Islet precursor cell (in vitro differentiated cells): ENCODE data around the gene TIMM22.
A peak's percentile ranks its signal among the peaks of the same experiment; 100 is the strongest.
"Not testable (repeated sequence)": the region's sequence is repeated elsewhere in the genome, so short reads cannot be mapped to it uniquely, and the experiment has no call there.

ENCODE experiments used
- DNase-seq: peaks from one replicate; pipeline ENCODE4 v3.0.0-alpha.2; 2018

TIMM22 gene

DNA sequence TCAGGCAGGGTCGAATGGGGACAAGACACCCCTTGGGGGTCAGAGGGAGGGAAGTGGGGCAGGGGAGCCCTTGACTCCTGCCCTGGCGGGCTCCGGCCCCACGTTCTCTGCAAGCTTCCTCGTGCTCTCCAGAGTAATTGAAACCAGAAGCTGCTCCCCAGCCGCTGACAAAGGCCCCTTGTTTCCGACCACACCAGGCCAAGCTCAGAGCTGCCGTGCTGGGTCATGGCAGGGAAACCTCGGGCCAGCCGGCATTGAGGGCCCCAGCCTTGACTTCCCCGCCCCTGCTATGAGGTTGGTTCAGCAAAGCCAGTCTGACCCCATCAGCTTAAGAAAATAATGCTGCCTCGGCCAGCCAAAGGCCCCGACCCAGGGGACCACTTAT, 43.3 kb downstream of the TIMM22 start:
- DNase-seq, result peak; percentile 81

DNA sequence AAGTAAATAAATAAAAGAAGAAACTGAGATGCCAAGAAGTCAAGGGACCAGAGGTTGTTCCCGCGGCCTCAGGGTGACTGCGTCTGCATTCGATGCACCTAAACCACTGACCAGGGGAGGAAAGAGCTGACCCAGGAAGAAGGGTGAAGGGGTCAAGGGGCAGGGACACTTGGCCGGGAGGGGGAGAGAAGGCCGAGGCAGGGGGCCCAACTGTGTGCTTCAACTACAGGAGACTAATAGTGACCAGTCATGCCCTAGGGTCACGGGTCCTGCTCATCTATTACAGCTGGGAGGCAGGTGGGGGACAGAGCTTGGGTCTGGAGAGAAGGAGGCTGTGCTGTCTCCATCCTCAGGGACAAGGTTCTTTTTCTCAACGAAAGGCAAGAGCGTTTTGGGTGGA, 44.8 kb downstream of the TIMM22 start:
- no peak for DNase-seq

DNA sequence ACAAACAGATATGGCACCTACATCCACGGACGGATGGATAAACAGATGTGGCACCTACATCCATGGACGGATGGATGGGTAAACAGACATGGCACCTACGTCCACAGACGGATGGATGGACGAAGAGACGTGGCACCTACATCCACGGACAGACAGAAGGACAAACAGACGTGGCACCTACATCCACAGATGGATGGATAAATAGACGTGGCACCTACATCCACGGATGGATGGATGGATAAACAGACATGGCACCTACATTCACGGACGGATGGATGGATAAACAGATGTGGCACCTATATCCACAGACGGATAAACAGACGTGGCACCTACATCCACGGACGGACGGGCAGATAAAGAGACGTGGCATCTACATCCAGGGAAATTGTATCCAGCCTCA, 45.6 kb downstream of the TIMM22 start:
- DNase-seq, result no peak

DNA sequence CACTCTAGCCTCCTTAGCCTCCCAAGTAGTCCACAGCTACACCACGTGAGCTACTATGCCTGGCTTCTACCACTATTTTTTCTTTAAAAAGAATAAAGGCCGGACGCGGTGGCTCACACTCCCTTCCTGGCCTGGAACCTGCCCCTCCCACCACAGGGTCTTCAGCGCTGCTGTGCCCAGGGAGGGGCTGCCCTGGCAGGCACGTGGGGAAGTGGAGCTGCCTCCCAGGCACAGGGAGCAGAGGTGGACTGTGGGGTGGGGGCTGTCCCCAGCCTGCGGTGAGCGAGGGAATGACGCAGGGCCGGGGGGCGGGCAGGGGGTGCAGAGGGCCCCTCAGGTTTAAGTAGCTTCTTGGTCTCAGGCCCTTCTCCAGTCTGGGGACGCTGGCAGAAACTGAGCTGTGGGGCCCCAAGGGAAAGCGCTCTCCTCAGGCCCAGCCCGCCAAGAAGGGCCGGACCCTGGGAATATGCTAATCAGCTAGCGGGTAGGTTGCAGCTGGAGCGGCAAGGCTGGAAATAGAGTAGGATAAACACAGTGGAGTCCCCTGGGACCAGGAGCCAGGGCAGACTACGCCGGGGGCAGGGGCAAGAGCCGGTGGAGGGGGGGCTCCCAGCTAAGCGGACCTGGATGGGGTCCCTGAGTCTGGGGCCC, 46.8 kb downstream of the TIMM22 start:
- no peak for DNase-seq

DNA sequence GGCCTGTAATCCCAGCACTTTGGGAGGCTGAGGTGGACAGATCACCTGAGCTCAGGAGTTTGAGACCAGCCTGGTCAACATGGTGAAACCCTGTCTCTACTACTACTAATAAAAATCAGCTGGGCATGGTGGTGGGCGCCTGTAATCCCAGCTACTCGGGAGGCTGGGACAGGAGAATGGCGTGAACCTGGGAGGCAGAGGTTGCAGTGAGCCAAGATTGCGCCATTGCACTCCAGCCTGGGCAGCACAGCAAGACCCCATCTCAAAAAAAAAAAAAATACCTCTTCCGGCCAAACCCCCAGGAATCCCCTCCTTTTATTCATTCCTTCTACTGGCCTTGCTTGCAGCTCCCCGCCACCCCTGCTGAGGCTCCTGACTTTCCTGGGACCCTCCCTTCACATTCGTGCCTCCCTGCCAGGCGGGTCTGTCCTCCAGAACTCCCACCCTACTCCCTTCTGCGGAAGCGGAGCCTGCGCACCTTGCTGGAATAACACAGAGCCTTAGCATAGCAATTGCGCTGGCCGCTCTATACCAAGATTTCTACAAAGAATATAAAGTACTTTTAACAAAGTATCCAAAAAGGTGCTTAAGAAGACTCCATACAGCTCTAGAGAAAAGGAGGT, 47.6 kb downstream of the TIMM22 start:
- DNase-seq, result not testable (repeated sequence)

DNA sequence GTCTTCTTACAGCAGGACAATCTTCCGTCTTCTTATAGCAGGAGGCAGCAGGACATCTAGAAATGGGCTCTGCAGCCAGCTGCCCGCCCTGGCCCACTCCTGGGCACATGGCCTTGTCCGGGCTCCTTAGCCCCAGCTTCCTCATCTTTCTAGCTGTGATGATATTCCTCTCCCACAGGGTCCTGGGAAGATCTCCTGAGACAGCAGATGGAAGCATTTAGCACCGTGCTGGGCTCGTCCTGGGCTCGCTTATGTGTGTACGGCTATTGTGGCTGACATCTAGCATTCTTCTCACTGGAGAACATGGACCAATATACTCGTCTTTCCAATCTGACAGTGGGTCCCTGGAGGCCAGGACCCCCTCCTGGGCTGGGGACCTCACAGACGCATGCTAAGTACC, 48.5 kb downstream of the TIMM22 start:
- no peak for DNase-seq

DNA sequence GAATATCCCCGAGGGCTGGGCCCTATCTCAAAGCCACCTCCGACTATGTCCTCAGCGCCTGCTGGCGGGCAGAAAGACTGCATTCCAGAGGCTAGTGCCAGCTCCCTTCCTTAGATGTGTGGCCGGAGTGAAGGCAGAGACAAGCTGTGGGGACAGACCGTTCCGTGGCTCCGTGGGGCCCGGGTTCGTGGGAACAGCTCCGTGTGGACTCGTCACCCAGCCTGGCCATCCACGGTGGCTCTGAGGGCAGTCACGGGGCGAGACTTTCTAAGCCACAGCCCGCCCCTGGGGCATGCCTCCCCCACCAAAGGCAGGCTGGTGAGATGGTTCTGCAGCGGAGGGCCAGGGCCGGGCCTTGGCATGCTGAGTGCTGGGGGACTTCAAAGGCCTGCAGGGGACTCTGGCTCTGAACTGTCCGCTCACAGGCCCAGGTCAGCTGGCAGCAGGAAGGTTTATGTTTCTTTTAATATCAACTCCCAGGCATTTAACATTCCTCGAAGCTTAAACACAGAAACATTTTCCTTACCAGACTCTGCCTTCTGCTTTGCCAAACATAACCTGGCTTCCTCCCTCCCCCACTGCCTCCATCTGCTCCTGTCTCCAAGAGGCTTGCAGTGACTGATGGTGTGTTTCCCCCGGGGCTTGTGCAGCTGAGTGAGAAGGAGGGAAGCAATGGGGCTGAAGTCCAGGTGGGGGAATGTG, 50.4 kb downstream of the TIMM22 start:
- peak; percentile 77 for DNase-seq

DNA sequence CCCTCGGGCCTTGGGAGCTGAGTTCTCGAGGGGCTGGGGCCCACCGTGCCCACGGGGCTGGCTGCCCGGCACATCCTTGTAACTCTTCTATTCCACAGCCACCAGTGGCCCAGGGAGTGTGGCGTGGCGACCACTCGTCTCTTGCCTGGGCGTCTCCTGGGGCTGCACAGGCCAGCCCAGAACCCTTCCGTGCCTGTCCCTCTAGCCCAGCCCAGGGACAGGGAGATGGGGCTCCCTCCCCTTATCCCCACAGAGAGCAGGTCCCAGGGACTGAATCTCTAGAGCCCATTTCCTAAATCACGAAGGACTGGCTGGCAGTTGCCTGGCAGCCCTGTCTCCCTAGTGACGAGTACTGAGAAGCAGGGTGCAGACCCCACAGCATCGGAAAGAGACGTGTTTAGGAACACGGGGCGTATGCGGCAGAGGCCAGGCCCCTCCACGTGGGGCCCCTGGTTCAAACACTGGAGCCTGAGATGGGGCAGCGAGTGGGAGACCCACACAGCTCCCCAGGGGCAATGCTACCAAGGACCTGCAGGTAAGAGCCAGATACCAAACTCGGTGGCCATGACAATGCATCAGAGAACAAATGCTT, 51.0 kb downstream of the TIMM22 start:
- DNase-seq, result no peak

DNA sequence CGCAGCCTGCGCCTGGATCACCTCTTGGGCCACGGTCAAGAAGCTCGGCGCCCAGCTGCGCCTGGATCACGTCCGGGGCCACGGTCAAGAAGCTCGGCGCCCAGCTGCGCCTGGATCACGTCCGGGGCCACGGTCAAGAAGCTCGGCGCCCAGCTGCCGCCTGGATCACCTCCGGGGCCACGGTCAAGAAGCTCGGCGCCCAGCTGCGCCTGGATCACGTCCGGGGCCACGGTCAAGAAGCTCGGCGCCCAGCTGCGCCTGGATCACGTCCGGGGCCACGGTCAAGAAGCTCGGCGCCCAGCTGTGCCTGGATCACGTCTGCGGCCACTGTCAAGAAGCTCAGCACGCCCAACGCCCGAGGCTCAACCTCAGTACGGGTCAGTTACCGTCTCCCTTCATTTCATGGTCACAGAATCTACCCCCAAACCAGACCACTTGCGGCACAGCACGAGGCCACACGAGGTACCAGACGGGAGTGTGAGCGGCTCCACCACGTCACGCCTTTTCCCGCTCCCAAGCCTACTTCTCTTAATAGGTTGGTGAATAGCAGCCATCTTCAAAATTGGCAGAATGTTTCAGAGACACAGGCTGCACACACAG, 51.7 kb downstream of the TIMM22 start:
- DNase-seq, result not testable (repeated sequence)

DNA sequence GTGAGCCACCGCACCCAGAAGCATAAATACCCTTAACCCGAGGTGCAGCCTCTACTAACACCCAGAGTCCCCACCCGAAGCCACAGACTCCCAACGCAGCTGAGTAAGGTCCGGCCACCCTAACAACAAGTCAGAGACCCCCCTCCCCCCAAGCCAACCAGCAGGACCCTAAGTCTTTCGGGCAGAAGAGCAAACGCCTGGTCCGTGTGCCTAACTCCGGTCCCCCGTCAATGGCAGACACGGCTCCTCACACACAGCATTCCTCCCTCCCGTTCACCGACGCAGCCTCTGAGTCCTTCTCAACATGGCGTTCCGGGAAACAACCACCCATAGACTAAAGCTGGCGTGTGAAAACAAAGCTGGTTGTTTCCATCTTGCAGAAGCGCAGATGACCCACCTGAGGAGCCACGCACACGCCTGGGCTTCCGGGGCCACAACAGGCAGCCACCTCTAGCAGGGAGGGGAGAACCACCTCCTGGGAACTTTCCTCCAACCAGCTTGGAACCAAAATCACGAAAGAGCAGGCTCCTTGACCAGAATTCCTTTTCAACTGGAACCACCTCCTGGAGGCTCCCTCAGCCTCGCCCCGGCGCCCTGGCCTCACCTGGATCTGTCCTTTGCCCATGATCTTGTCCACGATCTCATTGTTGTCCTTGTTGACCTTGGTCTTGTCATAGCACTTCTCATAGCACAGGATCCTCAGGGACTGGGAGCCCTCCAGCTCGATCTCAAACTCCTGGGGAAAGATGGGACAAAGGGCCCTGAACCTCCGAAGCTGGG, 52.7 kb downstream of the TIMM22 start:
- no peak for DNase-seq

DNA sequence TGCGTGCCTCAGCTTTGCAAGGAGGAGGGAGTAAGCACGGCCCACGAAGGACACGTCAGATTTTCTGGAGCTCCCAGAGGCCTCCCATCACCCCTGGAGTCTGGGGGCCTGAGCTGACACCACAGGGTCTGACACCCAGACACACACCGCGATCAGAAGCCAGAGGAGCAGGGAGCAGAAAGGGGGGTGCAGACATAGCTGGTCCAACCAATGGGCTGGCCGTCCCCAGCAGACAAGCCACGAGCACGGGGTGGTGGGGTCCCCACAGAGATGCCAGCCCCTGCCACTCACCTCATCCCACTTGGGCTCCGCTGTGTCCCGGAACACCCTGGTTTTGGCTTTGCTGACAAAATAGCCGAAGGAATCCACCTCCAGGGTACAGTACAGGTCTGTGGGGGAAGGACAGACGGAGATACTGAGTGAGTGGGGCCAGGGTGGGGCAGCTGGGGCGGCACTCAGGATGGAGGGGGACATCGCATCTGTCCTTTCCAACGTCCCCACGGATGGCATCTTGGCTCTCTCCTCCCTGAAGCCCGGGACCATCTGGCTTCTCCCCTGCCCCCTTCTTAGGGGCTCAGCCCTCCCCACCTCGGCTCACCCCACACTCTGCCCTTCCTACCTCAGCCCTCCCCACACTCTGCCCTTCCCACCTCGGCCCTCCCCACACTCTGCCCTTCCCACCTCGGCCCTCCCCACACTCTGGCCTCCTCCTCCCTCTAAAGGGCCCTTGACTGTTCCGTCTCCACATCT, 53.5 kb downstream of the TIMM22 start:
- DNase-seq, result no peak

DNA sequence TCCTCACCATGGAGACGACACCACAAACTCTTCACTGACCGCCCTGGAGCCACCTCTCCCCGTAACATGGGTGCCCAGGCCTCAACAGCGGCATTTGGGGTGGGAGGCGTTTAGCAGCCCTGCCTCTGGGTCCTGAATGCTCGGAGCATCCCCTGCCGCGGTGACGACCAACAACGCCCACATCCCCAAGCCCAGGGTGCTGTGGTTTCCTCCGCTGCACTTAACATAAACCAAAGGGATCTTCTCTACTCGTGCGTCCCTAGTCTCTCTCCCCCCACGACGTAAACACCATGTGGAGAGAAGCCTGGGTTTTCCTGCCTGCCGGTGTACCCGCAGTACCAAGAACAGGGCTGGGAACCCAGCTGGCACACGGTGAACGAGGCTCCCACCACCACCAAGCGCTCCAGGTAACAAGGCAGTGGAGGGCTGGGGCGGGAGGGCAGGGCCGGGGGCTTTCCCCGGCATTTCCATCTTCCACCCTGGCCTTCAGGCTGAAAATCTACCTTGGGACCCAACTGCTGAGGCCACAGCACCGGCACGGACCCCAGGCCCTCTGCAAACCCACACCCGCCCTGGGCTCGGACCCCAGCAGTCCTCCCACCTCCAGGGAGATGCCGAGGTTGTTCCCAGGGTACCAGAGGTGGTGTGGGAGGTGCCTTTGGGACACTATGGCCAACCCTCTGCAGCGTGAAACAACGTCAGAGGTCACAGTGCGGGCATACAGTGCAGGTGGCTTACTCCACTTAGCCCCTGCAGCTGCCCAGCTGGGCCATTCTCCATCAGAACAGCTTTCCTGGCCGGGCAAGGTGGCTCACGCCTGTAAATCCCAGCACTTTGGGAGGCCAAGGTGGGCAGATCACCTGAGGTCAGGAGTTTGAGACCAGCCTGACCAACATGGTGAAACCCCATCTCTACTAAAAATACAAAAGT, 54.3 kb downstream of the TIMM22 start:
- DNase-seq, result no peak
